Endothelial cell of umbilical vein (primary cell): Measurements from ENCODE around the gene RELL1. TPM values are rescaled to one million over a fixed set of nuclear protein-coding genes. Genes with fewer than 3 reads are reported as not detected.

Experiments
- BruUV-seq: library from RNA; stranded (reverse); fragments of 400-500 nt; replicated peaks from 2 replicates; lab custom pipeline; 2021; lab: Mats Ljungman, UMichigan
- CTCF ChIA-PET: fragments of 300-600, 350-600 bp; sonication (Branson Sonifier 250); formaldehyde crosslinking; loops from one replicate; lab custom pipeline; 2021; ENCODE audit warnings: antibody characterized with exemption, inconsistent platforms; lab: Charles Lee
- POLR2A ChIA-PET: fragments of 300-600, 350-600 bp; sonication (Branson Sonifier 250); formaldehyde crosslinking; loops from one replicate; lab custom pipeline; 2021; ENCODE audit warnings: antibody characterized with exemption, inconsistent platforms; lab: Charles Lee
- DNase-seq: peaks from one replicate; pipeline ENCODE4 v3.0.0-alpha.2; 2011; ENCODE audit warnings: low read depth, low spot score
- FAIRE-seq: peaks from 2 replicates; lab custom pipeline; 2011; peaks lifted over from hg19 to GRCh38; lab: Jason Lieb, UNC
- H2AFZ ChIP-seq: 2 replicates; pipeline ENCODE4 v1.6.0; 2012; ENCODE audit warnings: low read depth, low read length, control low read depth, inconsistent platforms
- H3K27ac ChIP-seq: 2 replicates; pipeline ENCODE4 v1.5.1; 2011; ENCODE audit warnings: low read depth, mild to moderate bottlenecking, control low read depth, low read length, moderate library complexity; ENCODE audit not compliant: insufficient read depth
- H3K27me3 ChIP-seq, 2 experiments: 2 replicates each; pipeline versions ENCODE4 v1.6.0 to v1.6.1; 2011; ENCODE audit warnings: low read length in 2 of 2, mixed read lengths in 1 of 2; ENCODE audit not compliant: control insufficient read depth in 2 of 2, insufficient read depth in 2 of 2
- H3K36me3 ChIP-seq, 2 experiments: 2 replicates in 1 of 2; 3 replicates in 1 of 2; pipeline ENCODE4 v1.5.1; 2011; ENCODE audit warnings: low read length in 2 of 2, mild to moderate bottlenecking in 1 of 2, moderate library complexity in 1 of 2; ENCODE audit not compliant: control insufficient read depth in 2 of 2, insufficient read depth in 2 of 2; ENCODE audit errors: extremely low read depth in 1 of 2
- H3K4me1 ChIP-seq: 3 replicates; pipeline ENCODE4 v1.5.1; 2011; ENCODE audit warnings: mild to moderate bottlenecking, low read length; ENCODE audit not compliant: control insufficient read depth, insufficient read depth; ENCODE audit errors: extremely low read depth
- H3K4me2 ChIP-seq: 2 replicates; pipeline ENCODE4 v1.6.1; 2011; ENCODE audit warnings: low read length, control low read depth, mixed read lengths; ENCODE audit not compliant: insufficient read depth
- H3K4me3 ChIP-seq, 3 experiments: fragments of 200-600 bp in 1 of 3; sonication (generic), shearing (Covaris generic) in 1 of 3; replicated peaks in 1 of 3; 2 replicates each; pipeline ENCODE4 v1.5.1; 2011 to 2016; ENCODE audit warnings: control low read depth in 3 of 3, low read length in 3 of 3, mild to moderate bottlenecking in 2 of 3, inconsistent platforms in 1 of 3, low read depth in 1 of 3, moderate library complexity in 1 of 3; ENCODE audit not compliant: insufficient read depth in 1 of 3
- H3K79me2 ChIP-seq: 2 replicates; pipeline ENCODE4 v1.6.0; 2012; ENCODE audit warnings: low read length, inconsistent platforms; ENCODE audit not compliant: control insufficient read depth, insufficient read depth
- H3K9ac ChIP-seq: replicated peaks from 2 replicates; pipeline ENCODE3; 2011; ENCODE audit warnings: low read length, control low read depth; ENCODE audit not compliant: insufficient read depth; ENCODE audit errors: extremely low read depth
- H3K9me1 ChIP-seq: replicated peaks from 3 replicates; pipeline ENCODE4 v1.6.0; 2011; ENCODE audit warnings: mild to moderate bottlenecking, low read length; ENCODE audit not compliant: control insufficient read depth, insufficient read depth; ENCODE audit errors: extremely low read depth
- H3K9me3 ChIP-seq: replicated peaks from 2 replicates; pipeline ENCODE4 v1.5.1; 2012; ENCODE audit warnings: low read length, inconsistent platforms; ENCODE audit not compliant: control insufficient read depth, insufficient read depth
- H4K20me1 ChIP-seq: replicated peaks from 2 replicates; pipeline ENCODE3; 2011; ENCODE audit warnings: mild to moderate bottlenecking, low read length; ENCODE audit not compliant: control insufficient read depth, insufficient read depth; ENCODE audit errors: extremely low read depth
- CTCF ChIP-seq, 2 donors: IDR thresholded peaks; 1 replicate in 1 of 2; 2 replicates in 1 of 2; pipeline ENCODE4 v1.5.1; 2011; ENCODE audit warnings: low read length in 2 of 2, mild to moderate bottlenecking in 2 of 2, moderate library complexity in 2 of 2, control low read depth in 1 of 2, inconsistent platforms in 1 of 2, low read depth in 1 of 2; ENCODE audit not compliant: insufficient read depth in 1 of 2; ENCODE audit errors: extremely low read depth in 1 of 2
- EZH2 ChIP-seq: IDR thresholded peaks from 2 replicates; pipeline ENCODE4 v1.6.1; 2012; ENCODE audit warnings: borderline replicate concordance, low read depth, mild to moderate bottlenecking, moderate library complexity, low read length, inconsistent platforms; ENCODE audit not compliant: severe bottlenecking
- FOS ChIP-seq: IDR thresholded peaks from 2 replicates; pipeline ENCODE4 v1.6.1; 2011; ENCODE audit warnings: mild to moderate bottlenecking, low read length, moderate library complexity, borderline replicate concordance; ENCODE audit not compliant: insufficient read depth
- GATA2 ChIP-seq: IDR thresholded peaks from 2 replicates; pipeline ENCODE4 v1.7.0; 2011; ENCODE audit warnings: low read depth, mild to moderate bottlenecking, moderate library complexity, mixed read lengths, low read length; ENCODE audit not compliant: insufficient read length, insufficient read depth
- JUN ChIP-seq: IDR thresholded peaks from 2 replicates; pipeline ENCODE4 v1.6.1; 2011; ENCODE audit warnings: borderline replicate concordance, low read depth; ENCODE audit not compliant: insufficient read length, insufficient read depth
- MYC ChIP-seq: IDR thresholded peaks from one replicate; pipeline ENCODE4 v1.6.1; 2011; ENCODE audit warnings: mild to moderate bottlenecking, low read depth, low read length
- POLR2A ChIP-seq: IDR thresholded peaks from 2 replicates; pipeline ENCODE4 v1.6.1; 2012; ENCODE audit warnings: low read depth, mild to moderate bottlenecking, control low read depth, low read length
- POLR2AphosphoS5 ChIP-seq: IDR thresholded peaks from 2 replicates; pipeline ENCODE4 v1.6.1; 2012; ENCODE audit warnings: low read depth, mild to moderate bottlenecking, control low read depth, low read length, moderate library complexity; ENCODE audit not compliant: insufficient read depth
- dilution Hi-C: fragments of 300-500 bp; cut with MboI; formaldehyde crosslinking; loops from one replicate; pipeline ENCODE4 v1.15.0; 2019; ENCODE audit warnings: low sequenced_read_pairs; ENCODE audit not compliant: extremely low pct_ligation_motif_present
- intact Hi-C: fragments of 100-400 bp; cut with micrococcal nuclease; formaldehyde crosslinking; loops from one replicate; pipeline ENCODE4 v1.10.0; 2022
- polyA plus RNA-seq, 4 experiments: library from polyadenylated mRNA; depleted of rRNA in 3 of 4; stranded (reverse) in 3 of 4; unstranded in 1 of 4; fragments of >200 nt; gene quantifications; 2 replicates each; pipeline versions ENCODE4 v1.2.1 to v1.2.3, GENCODE V29; 2011 to 2012; ENCODE audit warnings: missing spikeins in 1 of 4
- total RNA-seq: library from RNA; stranded (reverse); gene quantifications from 2 replicates; pipeline ENCODE4 v1.2.3, GENCODE V29; 2021
- TF ChIP-seq, protein P1 (sequence below): IDR thresholded peaks from 2 replicates; pipeline ENCODE4 v1.6.1; 2011; ENCODE audit not compliant: insufficient read depth, insufficient read length

RELL1 gene
- total and polyA plus RNA-seq, 2 donors (not counting 3 experiments of a cell fraction or from before 2014, with no cell fraction given) = 20.8 to 91.7 TPM

GRCh38 chr4:37646247-37646646, 39.9 kb downstream of the RELL1 start:
- TF ChIP-seq GATA2 (no peak), EZH2 (no peak), POLR2AphosphoS5 (no peak), MYC (no peak)
- TF ChIP-seq, protein P1, sequence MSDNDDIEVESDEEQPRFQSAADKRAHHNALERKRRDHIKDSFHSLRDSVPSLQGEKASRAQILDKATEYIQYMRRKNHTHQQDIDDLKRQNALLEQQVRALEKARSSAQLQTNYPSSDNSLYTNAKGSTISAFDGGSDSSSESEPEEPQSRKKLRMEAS = no peak
- H3K4me2 ChIP-seq = no peak overlapping the region
- no TSS peak for BruUV-seq
- peaks cover 3 to 10% of the 10 kb centered on the region in 2 experiments for H3K36me3 ChIP-seq
- FAIRE-seq (no peak), DNase-seq (no peak)
- H3K9me3 ChIP-seq = no peaks in the 10 kb centered on the region
- no peaks in the 10 kb centered on the region for H3K9me1 ChIP-seq
- H3K79me2 ChIP-seq = peaks cover 32% of the 10 kb centered on the region
- H4K20me1 ChIP-seq = no peaks in the 10 kb centered on the region
- CTCF ChIA-PET = interaction anchor here (1.0 kb wide), 2 partner anchors 14 to 40 kb away, joined by 3 to 4 read pairs; partner anchors contain the start of gene RELL1
- no peak overlapping the region for H3K27ac ChIP-seq
- no peak overlapping the region for H2AFZ ChIP-seq
- no peaks in the 10 kb centered on the region for H3K27me3 ChIP-seq
- intact Hi-C loops = no loop called here
- H3K9ac ChIP-seq = no peak overlapping the region
- POLR2A ChIA-PET = no interaction called here
- dilution Hi-C loops = no loop called here
- no peak overlapping the region for H3K4me3 ChIP-seq
- H3K4me1 ChIP-seq = peaks cover 13% of the 10 kb centered on the region

DNA sequence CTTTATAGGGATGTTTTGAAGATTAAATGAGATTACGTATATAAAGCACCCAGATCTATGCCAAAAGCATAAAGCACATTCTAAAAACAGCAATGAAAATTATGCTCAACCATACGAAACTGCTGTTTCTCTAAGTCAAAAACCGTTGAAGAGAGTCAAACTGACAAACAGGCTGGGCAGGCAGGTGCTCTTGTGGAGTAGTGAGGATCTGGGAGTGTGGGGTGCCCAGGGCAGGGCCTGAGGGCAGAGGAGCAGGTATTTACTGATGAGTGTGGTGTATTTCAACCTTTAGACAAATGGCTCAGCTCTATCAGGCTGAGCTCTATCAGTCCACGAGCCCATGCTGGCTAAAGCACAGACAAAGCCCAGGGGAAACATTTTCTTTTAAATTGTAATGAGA, 40.4 kb downstream of the RELL1 start:
- Histone ChIP-seq H3K79me2 (peaks cover 27% of the 10 kb centered on the region), H3K4me3 (no peak overlapping the region), H2AFZ (no peak overlapping the region), H3K4me1 (peaks cover 13% of the 10 kb centered on the region), H3K9me1 (no peaks in the 10 kb centered on the region), H3K9me3 (no peaks in the 10 kb centered on the region), H3K9ac (no peak overlapping the region), H4K20me1 (no peaks in the 10 kb centered on the region), H3K27ac (no peak overlapping the region), H3K36me3 (peaks cover 3 to 10% of the 10 kb centered on the region in 2 experiments), H3K27me3 (no peaks in the 10 kb centered on the region), H3K4me2 (no peak overlapping the region)
- no peak for DNase-seq
- intact Hi-C loops (no loop called here), dilution Hi-C loops (no loop called here)
- BruUV-seq = no TSS peak
- TF ChIP-seq POLR2AphosphoS5 (no peak), JUN (no peak), CTCF (IDR thresholded peaks at IDR 0.05; ENCODE audit: extremely low read depth in 1 of 2, insufficient read depth in 1 of 2, low read depth in 1 of 2, low read length in 2 of 2) (no peak), POLR2A (no peak), MYC (no peak), FOS (no peak), GATA2 (no peak), EZH2 (no peak)
- TF ChIP-seq, protein P1 = no peak
- ChIA-PET POLR2A (no interaction called here), CTCF (interaction anchor here (1.0 kb wide), 2 partner anchors 14 to 41 kb away, joined by 3 to 4 read pairs; partner anchors contain the start of gene RELL1)
- no peak for FAIRE-seq
